Mesenchymal stem cell (in vitro differentiated cells and primary cell): Measurements from ENCODE around the gene LSMEM2.
A peak's percentile ranks its signal among the peaks of the same experiment; 100 is the strongest.

Experiments used
- DNase-seq: peaks from one replicate; pipeline ENCODE4 v3.0.0-alpha.2; 2013
- H2AFZ ChIP-seq: one replicate; pipeline ENCODE4 v1.6.1; 2013; ENCODE audit warnings: low read depth, mild to moderate bottlenecking, control low read depth, inconsistent platforms, low read length, moderate library complexity
- H2AK5ac ChIP-seq: 2 replicates; pipeline ENCODE4 v1.6.1; 2013; ENCODE audit warnings: low read length, moderate library complexity, mild to moderate bottlenecking, inconsistent platforms; ENCODE audit not compliant: severe bottlenecking
- H2BK120ac ChIP-seq: one replicate; pipeline ENCODE4 v1.6.1; 2013; ENCODE audit warnings: low read depth, mild to moderate bottlenecking, inconsistent platforms, low read length, moderate library complexity
- H2BK12ac ChIP-seq, 2 experiments: one replicate each; pipeline ENCODE4 v1.6.1; 2013; ENCODE audit warnings: inconsistent platforms in 2 of 2, low read length in 2 of 2, mild to moderate bottlenecking in 2 of 2, moderate library complexity in 2 of 2, control low read depth in 1 of 2
- H2BK15ac ChIP-seq: one replicate; pipeline ENCODE4 v1.6.1; 2013; ENCODE audit warnings: mild to moderate bottlenecking, low read depth, inconsistent platforms; ENCODE audit not compliant: poor library complexity, severe bottlenecking
- H2BK5ac ChIP-seq: 2 replicates; pipeline ENCODE4 v1.6.1; 2013; ENCODE audit warnings: low read depth, mild to moderate bottlenecking, low read length, control low read depth, inconsistent platforms; ENCODE audit not compliant: poor library complexity, severe bottlenecking
- H3K14ac ChIP-seq, 2 experiments: one replicate each; pipeline ENCODE4 v1.6.1; 2013; ENCODE audit warnings: inconsistent platforms in 2 of 2, low read length in 2 of 2, control low read depth in 1 of 2, mild to moderate bottlenecking in 1 of 2, moderate library complexity in 1 of 2
- H3K18ac ChIP-seq, 2 experiments: one replicate each; pipeline ENCODE4 v1.6.1; 2013; ENCODE audit warnings: inconsistent platforms in 2 of 2, low read length in 2 of 2, control low read depth in 1 of 2, low read depth in 1 of 2, mild to moderate bottlenecking in 1 of 2
- H3K23ac ChIP-seq, 2 experiments: one replicate each; pipeline ENCODE4 v1.6.1; 2013; ENCODE audit warnings: inconsistent platforms in 2 of 2, low read length in 2 of 2, mild to moderate bottlenecking in 2 of 2, moderate library complexity in 2 of 2, control low read depth in 1 of 2
- H3K27ac ChIP-seq: 2 replicates; pipeline ENCODE4 v1.5.1; 2013; ENCODE audit warnings: mild to moderate bottlenecking, moderate library complexity, low read length, control low read depth, inconsistent platforms; ENCODE audit not compliant: poor library complexity, severe bottlenecking
- H3K27me3 ChIP-seq, 2 experiments: 2 replicates each; pipeline versions ENCODE4 v1.6.1 to v1.7.0; 2013; ENCODE audit warnings: low read length in 2 of 2, mild to moderate bottlenecking in 2 of 2, moderate library complexity in 2 of 2, control low read depth in 1 of 2, inconsistent platforms in 1 of 2; ENCODE audit not compliant: control insufficient read depth in 1 of 2, insufficient read depth in 1 of 2
- H3K36me3 ChIP-seq, 2 experiments: 2 replicates each; pipeline versions ENCODE4 v1.6.1 to v1.7.0; 2013; ENCODE audit warnings: low read length in 2 of 2, control low read depth in 1 of 2, inconsistent platforms in 1 of 2, low read depth in 1 of 2, mild to moderate bottlenecking in 1 of 2; ENCODE audit not compliant: insufficient read depth in 2 of 2, control insufficient read depth in 1 of 2
- H3K4ac ChIP-seq, 2 experiments: one replicate each; pipeline ENCODE4 v1.6.1; 2013; ENCODE audit warnings: inconsistent platforms in 2 of 2, low read length in 2 of 2, mild to moderate bottlenecking in 2 of 2, moderate library complexity in 2 of 2, control low read depth in 1 of 2, low read depth in 1 of 2
- H3K4me1 ChIP-seq: 2 replicates; pipeline ENCODE4 v1.6.1; 2013; ENCODE audit warnings: low read depth, low read length, control low read depth; ENCODE audit not compliant: control insufficient read depth, insufficient read depth
- H3K4me2 ChIP-seq: 2 replicates; pipeline ENCODE4 v1.6.1; 2013; ENCODE audit warnings: low read length, mild to moderate bottlenecking, inconsistent platforms; ENCODE audit not compliant: poor library complexity, severe bottlenecking
- H3K4me3 ChIP-seq, 2 experiments: 2 replicates each; pipeline versions ENCODE4 v1.5.1 to v1.7.0; 2013; ENCODE audit warnings: low read length in 2 of 2, mild to moderate bottlenecking in 2 of 2, control low read depth in 1 of 2, low read depth in 1 of 2; ENCODE audit not compliant: insufficient read depth in 1 of 2
- H3K79me1 ChIP-seq: replicated peaks from 2 replicates; pipeline ENCODE4 v1.6.1; 2013; ENCODE audit warnings: mild to moderate bottlenecking, control low read depth, low read length, inconsistent platforms; ENCODE audit not compliant: poor library complexity, severe bottlenecking
- H3K9ac ChIP-seq: 2 replicates; pipeline ENCODE4 v1.7.0; 2013; ENCODE audit warnings: mild to moderate bottlenecking, low read length, moderate library complexity
- H3K9me3 ChIP-seq: 2 replicates; pipeline ENCODE4 v1.7.0; 2013; ENCODE audit warnings: mild to moderate bottlenecking, low read length; ENCODE audit not compliant: control insufficient read depth
- H4K8ac ChIP-seq: one replicate; pipeline ENCODE4 v1.6.1; 2013; ENCODE audit warnings: inconsistent platforms, mild to moderate bottlenecking, low read length, moderate library complexity
- H4K91ac ChIP-seq: one replicate; pipeline ENCODE4 v1.6.1; 2013; ENCODE audit warnings: mild to moderate bottlenecking, low read length, inconsistent platforms
- WGBS: methylation state at CpG from one replicate; pipeline ENCODE4 v1.1.7; 2013; ENCODE audit warnings: mixed read lengths; 5-methylcytosine and 5-hydroxymethylcytosine counted together

Gene LSMEM2

GRCh38 chr3:50336452-50337174 lies 57.7 kb downstream of the LSMEM2 start:
- Histone ChIP-seq H2BK5ac (peak overlapping the region; percentile 34), H3K4me2 (peak overlapping the region; percentile 86), H3K27ac (peak overlapping the region; percentile 91), H2BK12ac (peak overlapping the region in 1 of 2 experiments; percentile 18), H2BK15ac (peak overlapping the region; percentile 60), H2BK120ac (no peak overlapping the region), H3K23ac (peak overlapping the region in 1 of 2 experiments; percentile 90), H3K4ac (peak overlapping the region; percentile 59 to 80), H3K36me3 (peaks cover 8 to 14% of the 10 kb centered on the region in 2 experiments), H2AK5ac (no peak overlapping the region), H3K27me3 (no peaks in the 10 kb centered on the region), H3K9me3 (no peaks in the 10 kb centered on the region), H3K79me1 (peaks cover 11% of the 10 kb centered on the region), H3K4me1 (peaks cover 37% of the 10 kb centered on the region), H3K9ac (peak overlapping the region; percentile 97), H4K91ac (peak overlapping the region; percentile 88), H3K4me3 (peak overlapping the region; percentile 86 to 93), H3K18ac (peak overlapping the region; percentile 77 to 97), H3K14ac (peak overlapping the region in 1 of 2 experiments; percentile 68), H2AFZ (peak overlapping the region; percentile 74), H4K8ac (peak overlapping the region; percentile 86)
- DNase-seq, result no peak
- under 1% methylated on average over 27 of the region's 31 CpGs for WGBS

GRCh38 chr3:50337175-50337861 lies 58.4 kb downstream of the LSMEM2 start:
- peaks cover under 1 to 7% of the 10 kb centered on the region in 2 experiments for H3K36me3 ChIP-seq
- H2BK5ac ChIP-seq, result peak overlapping the region; percentile 71
- peak; percentile 99 for DNase-seq
- peak overlapping the region; percentile 88 to 97 for H3K18ac ChIP-seq
- H3K4me2 ChIP-seq, result peak overlapping the region; percentile 86
- H3K4me3 ChIP-seq, result peak overlapping the region; percentile 86 to 93
- H3K4me1 ChIP-seq, result peaks cover 37% of the 10 kb centered on the region
- no peaks in the 10 kb centered on the region for H3K9me3 ChIP-seq
- peak overlapping the region; percentile 97 for H3K9ac ChIP-seq
- peak overlapping the region in 1 of 2 experiments; percentile 68 for H3K14ac ChIP-seq
- H2AFZ ChIP-seq, result peak overlapping the region; percentile 74
- no peaks in the 10 kb centered on the region for H3K27me3 ChIP-seq
- H4K91ac ChIP-seq, result peak overlapping the region; percentile 98
- peak overlapping the region; percentile 96 to 99 for H3K4ac ChIP-seq
- H2BK15ac ChIP-seq, result peak overlapping the region; percentile 89
- H2AK5ac ChIP-seq, result no peak overlapping the region
- WGBS, result under 1% methylated on average over 75 of the region's 79 CpGs
- peak overlapping the region; percentile 91 for H3K27ac ChIP-seq
- H2BK12ac ChIP-seq, result peak overlapping the region in 1 of 2 experiments; percentile 42
- peaks cover 7% of the 10 kb centered on the region for H3K79me1 ChIP-seq
- H4K8ac ChIP-seq, result peak overlapping the region; percentile 100
- H3K23ac ChIP-seq, result peak overlapping the region in 1 of 2 experiments; percentile 90
- H2BK120ac ChIP-seq, result no peak overlapping the region
